ENCODE measurements around the gene CLEC6A. TPM values are rescaled to one million over a fixed set of nuclear protein-coding genes. Genes with fewer than 3 reads are reported as not detected.
"Not testable (repeated sequence)": the region's sequence is repeated elsewhere in the genome, so short reads cannot be mapped to it uniquely, and the experiment has no call there.

Gene CLEC6A
- total RNA-seq, 1 experiment from 2014 or later = not detected

- Histone ChIP-seq H3K79me2 (ENCODE audit: insufficient read depth, low read length) (no peaks in the 10 kb centered on the region), H3K4me3 (replicated peaks in 1 of 2; ENCODE audit: low read depth in 1 of 2, low read length in 2 of 2) (no peak overlapping the region), H3K9ac (ENCODE audit: low read length) (no peak overlapping the region), H3K36me3 (ENCODE audit: control insufficient read depth in 1 of 2, insufficient read depth in 2 of 2, low read length in 2 of 2) (no peaks in the 10 kb centered on the region), H3K27ac (ENCODE audit: low read depth, low read length) (no peak overlapping the region), H3K9me3 (ENCODE audit: control insufficient read depth in 1 of 2, insufficient read depth in 1 of 2, low read depth in 1 of 2, low read length in 2 of 2) (no peaks in the 10 kb centered on the region), H4K20me1 (ENCODE audit: insufficient read depth) (no peaks in the 10 kb centered on the region), H3K9me2 (ENCODE audit: insufficient read depth) (no peaks in the 10 kb centered on the region), H3K4me1 (ENCODE audit: control insufficient read depth in 1 of 2, insufficient read depth in 2 of 2, low read length in 2 of 2) (no peaks in the 10 kb centered on the region), H3K4me2 (ENCODE audit: low read length) (no peak overlapping the region), H2AFZ (ENCODE audit: low read depth, low read length, poor library complexity, severe bottlenecking) (no peak overlapping the region), H3K27me3 (ENCODE audit: insufficient read depth, low read length) (peaks cover 80% of the 10 kb centered on the region)
- TF ChIP-seq ATF3 (IDR thresholded peaks at IDR 0.05) (no peak), CTCF (IDR thresholded peaks at IDR 0.05 in 2 of 3, conservative IDR thresholded peaks at IDR 0.05 in 1 of 3; ENCODE audit: borderline replicate concordance in 1 of 3, insufficient read depth in 1 of 3, low read depth in 2 of 3, low read length in 2 of 3) (no peak), POLR2A (IDR thresholded peaks at IDR 0.05; ENCODE audit: borderline replicate concordance, extremely low read depth, insufficient read depth, insufficient read length) (no peak)
- no peak for DNase-seq (ENCODE audit: low read depth, low spot score)
- BruUV-seq (replicated peaks) = no TSS peak
- intact Hi-C loops (cut with micrococcal nuclease) = no loop called here
- POLR2A ChIA-PET = no interaction called here
- ATAC-seq = no peak
- RAD21 ChIA-PET (ENCODE audit: low non-redundant PET in 1 of 2, low total read pairs in 2 of 2, uncharacterized antibody in 2 of 2, unreplicated experiment in 2 of 2) = interaction anchor here in 1 of 2 experiments (0.9 kb wide), 1 partner anchor 8 kb away, joined by 3 read pairs; no protein-coding TSS in a partner anchor
- CTCF ChIA-PET = no interaction called here
Observed at GRCh38 chr12:8493084-8493483, 37.3 kb downstream of the CLEC6A start.

GRCh38 chr12:8495671-8496070 lies 39.9 kb downstream of the CLEC6A start:
- H3K4me2 ChIP-seq (ENCODE audit: low read length); intact Hi-C loops (cut with micrococcal nuclease); H3K9me2 ChIP-seq (ENCODE audit: insufficient read depth); H3K4me1 ChIP-seq (ENCODE audit: control insufficient read depth in 1 of 2, insufficient read depth in 2 of 2, low read length in 2 of 2); RAD21 ChIA-PET (ENCODE audit: low non-redundant PET in 1 of 2, low total read pairs in 2 of 2, uncharacterized antibody in 2 of 2, unreplicated experiment in 2 of 2); H3K4me3 ChIP-seq (replicated peaks in 1 of 2; ENCODE audit: low read depth in 1 of 2, low read length in 2 of 2); H3K27ac ChIP-seq (ENCODE audit: low read depth, low read length); H3K36me3 ChIP-seq (ENCODE audit: control insufficient read depth in 1 of 2, insufficient read depth in 2 of 2, low read length in 2 of 2); H3K9ac ChIP-seq (ENCODE audit: low read length); H3K79me2 ChIP-seq (ENCODE audit: insufficient read depth, low read length); POLR2A ChIA-PET; H4K20me1 ChIP-seq (ENCODE audit: insufficient read depth); H2AFZ ChIP-seq (ENCODE audit: low read depth, low read length, poor library complexity, severe bottlenecking); DNase-seq (ENCODE audit: low read depth, low spot score); ATAC-seq; BruUV-seq (replicated peaks); H3K9me3 ChIP-seq (ENCODE audit: control insufficient read depth in 1 of 2, insufficient read depth in 1 of 2, low read depth in 1 of 2, low read length in 2 of 2): not testable (repeated sequence)
- CTCF ChIA-PET = interaction anchor here (1.4 kb wide), 1 partner anchor 49 kb away, joined by 3 read pairs; no protein-coding TSS in a partner anchor
- H3K27me3 ChIP-seq (ENCODE audit: insufficient read depth, low read length) = peaks cover 76% of the 10 kb centered on the region

- peaks cover 76% of the 10 kb centered on the region for H3K27me3 ChIP-seq (ENCODE audit: insufficient read depth, low read length)
- ATAC-seq; H3K9ac ChIP-seq (ENCODE audit: low read length); H3K4me1 ChIP-seq (ENCODE audit: control insufficient read depth in 1 of 2, insufficient read depth in 2 of 2, low read length in 2 of 2); H3K36me3 ChIP-seq (ENCODE audit: control insufficient read depth in 1 of 2, insufficient read depth in 2 of 2, low read length in 2 of 2); RAD21 ChIA-PET (ENCODE audit: low non-redundant PET in 1 of 2, low total read pairs in 2 of 2, uncharacterized antibody in 2 of 2, unreplicated experiment in 2 of 2); H3K4me3 ChIP-seq (replicated peaks in 1 of 2; ENCODE audit: low read depth in 1 of 2, low read length in 2 of 2); POLR2A ChIA-PET; BruUV-seq (replicated peaks); H3K4me2 ChIP-seq (ENCODE audit: low read length); H3K9me2 ChIP-seq (ENCODE audit: insufficient read depth); H3K27ac ChIP-seq (ENCODE audit: low read depth, low read length); H2AFZ ChIP-seq (ENCODE audit: low read depth, low read length, poor library complexity, severe bottlenecking); H3K9me3 ChIP-seq (ENCODE audit: control insufficient read depth in 1 of 2, insufficient read depth in 1 of 2, low read depth in 1 of 2, low read length in 2 of 2); DNase-seq (ENCODE audit: low read depth, low spot score); H3K79me2 ChIP-seq (ENCODE audit: insufficient read depth, low read length); intact Hi-C loops (cut with micrococcal nuclease); H4K20me1 ChIP-seq (ENCODE audit: insufficient read depth): not testable (repeated sequence)
- CTCF ChIA-PET = interaction anchor here (1.4 kb wide), 1 partner anchor 48 kb away, joined by 3 read pairs; no protein-coding TSS in a partner anchor
Observed at GRCh38 chr12:8496074-8496473, 40.3 kb downstream of the CLEC6A start.

Data from HCT116 (cell line).